ENCODE results near the gene SUMO3.

The SUMO3 gene

GRCh38 chr21:44828362-44829056 is 10.6 kb upstream of the SUMO3 start:
- DNase-seq, result no peak

- DNase-seq, result no peak
Measured at GRCh38 chr21:44823179-44823660, 5.4 kb upstream of the SUMO3 start.

- no peak for DNase-seq
Measured at GRCh38 chr21:44822484-44823178, 4.8 kb upstream of the SUMO3 start.

- no peak for DNase-seq
Measured at GRCh38 chr21:44820851-44821250, 3.0 kb upstream of the SUMO3 start.

- DNase-seq, result no peak
Measured at GRCh38 chr21:44819283-44820243, 1.7 kb upstream of the SUMO3 start.

DNA sequence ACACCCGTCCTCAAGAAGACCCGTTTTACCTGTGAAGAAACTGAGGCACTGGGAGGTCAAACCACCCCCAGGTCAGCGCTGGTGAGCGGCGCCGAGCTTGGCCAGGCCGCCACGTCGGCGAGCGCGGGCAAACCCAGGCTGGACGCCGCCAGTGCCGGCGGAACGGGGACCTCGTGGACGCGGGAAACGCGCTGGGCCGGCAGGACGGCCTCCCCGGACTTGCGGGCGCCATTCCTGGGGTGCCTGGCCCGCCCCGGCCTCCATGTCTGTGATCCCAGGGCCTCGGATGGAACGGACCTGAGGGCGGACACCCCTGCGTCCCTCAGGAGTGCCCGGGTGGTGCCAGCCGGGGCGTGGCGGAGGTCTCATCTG is 764 bp upstream of the SUMO3 start:
- DNase-seq, result no peak

- peak; percentile 90 for DNase-seq
Measured at GRCh38 chr21:44817506-44817880, 369 bp downstream of the SUMO3 start.

DNA sequence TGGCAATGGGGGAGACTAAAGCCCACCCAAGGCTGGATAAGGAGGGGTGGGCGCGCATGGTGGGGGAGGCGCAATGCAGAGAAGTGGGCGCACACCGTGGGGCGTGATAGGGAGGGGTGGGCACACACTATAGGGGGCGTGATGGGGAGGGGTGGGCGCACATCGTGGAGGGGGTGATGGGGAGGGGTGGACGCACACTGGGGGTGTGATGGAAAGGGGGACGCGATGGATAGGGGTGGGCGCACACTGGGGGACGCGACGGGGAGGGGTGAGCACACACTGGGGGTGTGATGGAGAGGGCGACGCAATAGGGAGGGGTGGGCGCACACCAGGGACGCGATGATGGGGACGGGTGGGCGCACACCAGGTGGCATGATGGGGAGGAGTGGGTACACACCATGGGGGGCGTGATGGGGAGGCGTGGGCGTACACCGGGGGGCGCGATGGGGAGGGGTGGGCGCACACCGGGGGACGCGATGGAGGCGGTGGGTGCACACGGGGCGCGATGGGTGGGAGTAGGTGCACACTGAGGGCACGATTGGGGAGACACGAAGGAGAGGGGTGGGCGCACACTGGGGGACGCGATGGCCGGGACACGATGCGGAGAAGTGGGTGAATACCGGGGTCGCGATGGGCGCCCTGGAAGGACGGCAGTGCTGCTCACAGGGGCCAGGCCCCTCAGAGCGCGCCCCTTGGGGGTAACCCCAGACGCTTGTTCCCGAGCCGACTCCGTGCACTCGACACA is 929 bp downstream of the SUMO3 start:
- no peak for DNase-seq

DNA sequence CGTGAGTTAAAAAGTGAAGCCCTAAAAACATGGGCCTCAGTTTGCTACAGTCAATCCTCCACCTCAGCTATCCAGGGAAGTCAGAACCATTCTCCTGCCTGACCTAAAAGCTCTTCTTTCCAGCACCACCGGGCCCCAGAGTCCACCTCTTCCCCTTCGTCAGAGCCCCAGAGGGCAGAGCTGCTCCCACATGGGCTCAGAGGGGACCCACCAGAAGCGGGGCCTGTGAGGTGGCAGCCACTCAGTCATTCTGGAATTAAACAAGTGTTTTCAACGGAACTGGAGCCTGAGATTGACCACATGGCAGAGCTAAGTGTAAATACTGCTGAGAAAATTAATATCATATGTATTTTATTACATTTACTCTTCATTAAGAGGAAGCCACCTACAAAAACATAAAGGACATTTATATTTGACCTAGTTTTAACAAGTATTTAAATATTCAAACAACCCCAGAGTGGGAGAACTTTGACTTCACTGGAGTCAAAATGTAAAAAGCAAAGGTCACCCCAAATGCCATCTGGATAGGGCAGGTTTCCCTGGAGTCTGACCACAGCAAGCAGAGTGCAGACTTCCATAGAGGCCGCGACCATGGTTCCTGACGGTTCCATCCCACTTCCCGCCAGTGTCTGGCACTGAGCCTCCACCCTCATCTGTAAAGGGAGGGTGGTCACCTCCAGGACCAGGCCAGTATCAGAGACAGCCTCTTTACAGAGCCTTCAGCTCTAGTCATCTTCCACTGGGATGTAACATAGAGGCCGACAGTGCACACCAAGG is 1.8 kb downstream of the SUMO3 start:
- no peak for DNase-seq

DNA sequence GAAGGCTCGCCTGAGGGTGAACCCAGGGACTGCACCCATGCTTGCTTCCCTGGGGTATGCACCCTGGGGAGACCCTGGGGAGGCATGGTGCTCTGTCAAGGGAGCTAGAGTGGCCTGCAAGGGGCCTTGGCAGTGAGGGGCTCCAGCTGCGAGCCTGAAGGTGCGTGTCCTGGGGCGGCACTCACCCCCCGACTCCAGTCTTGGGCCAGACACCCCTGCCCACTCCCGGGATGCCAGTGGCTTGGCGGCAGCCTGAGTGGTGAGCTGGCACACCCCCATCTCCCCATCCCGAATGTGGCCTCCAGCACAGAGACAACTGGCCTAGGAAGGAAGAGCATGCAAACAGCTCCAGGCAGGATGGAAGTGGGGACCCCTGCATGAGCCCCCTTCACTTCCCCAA is 2.6 kb downstream of the SUMO3 start:
- no peak for DNase-seq

GRCh38 chr21:44814498-44815023 is 3.3 kb downstream of the SUMO3 start:
- DNase-seq, result no peak

GRCh38 chr21:44813727-44814126 is 4.1 kb downstream of the SUMO3 start:
- no peak for DNase-seq

- DNase-seq, result no peak
Measured at GRCh38 chr21:44813149-44813548, 4.7 kb downstream of the SUMO3 start.

- DNase-seq, result no peak
Measured at GRCh38 chr21:44812640-44813039, 5.2 kb downstream of the SUMO3 start.

DNA sequence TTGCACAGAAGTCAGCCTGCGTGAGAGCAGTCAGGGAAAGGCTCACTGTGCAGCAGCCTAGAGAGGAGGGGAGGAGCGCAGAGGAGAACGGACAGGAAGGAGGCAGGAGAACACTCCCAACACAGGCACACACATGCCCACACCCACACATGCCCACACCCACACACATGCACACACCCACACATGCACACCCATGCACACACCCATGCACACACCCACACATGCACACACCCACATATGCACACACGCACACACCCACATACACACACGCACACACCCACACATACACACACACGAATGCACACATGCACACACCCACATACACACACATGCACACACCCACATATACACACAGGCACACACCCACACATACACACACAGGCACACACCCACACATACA is 7.1 kb downstream of the SUMO3 start:
- DNase-seq, result no peak

DNA sequence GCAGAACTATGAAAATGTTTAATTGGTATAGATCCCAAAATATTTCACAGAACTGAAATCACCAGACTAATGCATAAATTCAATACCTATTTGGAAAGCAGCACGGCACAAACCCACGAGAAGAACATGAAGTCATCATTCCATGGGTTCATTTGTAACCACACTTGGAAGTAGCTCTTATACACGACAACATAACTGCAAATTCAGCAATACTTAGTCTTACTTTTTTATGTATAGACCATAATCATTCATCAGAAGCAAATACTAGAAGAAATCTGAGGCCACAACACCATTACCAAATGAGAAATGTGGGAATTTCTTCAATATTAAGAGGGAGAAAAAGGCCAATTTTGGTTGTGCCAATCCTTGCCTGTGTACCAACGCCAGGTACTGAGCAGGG is 12.0 kb downstream of the SUMO3 start:
- DNase-seq, result no peak

GRCh38 chr21:44805226-44805625 is 12.6 kb downstream of the SUMO3 start:
- DNase-seq, result no peak

DNA sequence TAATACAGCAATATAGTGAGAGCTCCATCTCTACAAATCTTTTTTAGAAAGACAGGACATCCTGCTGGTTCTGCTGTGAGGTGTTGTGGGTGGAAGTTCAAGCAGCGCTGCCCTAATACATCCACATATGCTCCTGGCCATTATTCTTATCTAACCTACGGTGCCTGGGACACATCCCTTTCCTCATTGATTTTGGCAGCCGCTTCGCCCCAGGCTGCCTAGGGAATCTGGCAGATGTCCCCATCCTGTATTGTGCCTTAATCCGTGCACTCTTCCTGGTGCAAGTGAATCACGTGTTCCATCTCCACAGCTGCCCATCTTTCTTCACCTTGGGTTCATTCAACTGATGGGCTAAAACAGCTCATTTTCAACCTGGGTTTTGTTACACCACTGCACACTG is 13.1 kb downstream of the SUMO3 start:
- no peak for DNase-seq

DNA sequence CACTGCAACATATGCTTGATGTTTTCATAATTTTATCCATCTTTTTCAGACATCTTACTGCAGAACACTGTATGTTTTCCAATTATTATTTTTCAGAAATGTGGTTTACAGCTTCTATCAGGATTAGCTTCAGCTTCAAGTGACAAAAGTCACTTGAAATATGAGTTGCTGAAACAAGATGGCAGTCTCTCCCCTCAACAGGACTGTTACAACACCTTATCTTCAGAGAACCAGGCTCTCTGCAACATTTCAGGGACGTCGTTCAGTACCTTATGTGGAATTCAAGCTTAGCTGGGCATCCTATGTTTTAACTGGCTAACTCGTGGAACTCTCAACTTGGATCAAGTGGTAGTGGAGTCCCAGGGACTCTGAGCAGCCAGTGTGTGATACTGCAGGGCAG is 14.2 kb downstream of the SUMO3 start:
- no peak for DNase-seq

DNA sequence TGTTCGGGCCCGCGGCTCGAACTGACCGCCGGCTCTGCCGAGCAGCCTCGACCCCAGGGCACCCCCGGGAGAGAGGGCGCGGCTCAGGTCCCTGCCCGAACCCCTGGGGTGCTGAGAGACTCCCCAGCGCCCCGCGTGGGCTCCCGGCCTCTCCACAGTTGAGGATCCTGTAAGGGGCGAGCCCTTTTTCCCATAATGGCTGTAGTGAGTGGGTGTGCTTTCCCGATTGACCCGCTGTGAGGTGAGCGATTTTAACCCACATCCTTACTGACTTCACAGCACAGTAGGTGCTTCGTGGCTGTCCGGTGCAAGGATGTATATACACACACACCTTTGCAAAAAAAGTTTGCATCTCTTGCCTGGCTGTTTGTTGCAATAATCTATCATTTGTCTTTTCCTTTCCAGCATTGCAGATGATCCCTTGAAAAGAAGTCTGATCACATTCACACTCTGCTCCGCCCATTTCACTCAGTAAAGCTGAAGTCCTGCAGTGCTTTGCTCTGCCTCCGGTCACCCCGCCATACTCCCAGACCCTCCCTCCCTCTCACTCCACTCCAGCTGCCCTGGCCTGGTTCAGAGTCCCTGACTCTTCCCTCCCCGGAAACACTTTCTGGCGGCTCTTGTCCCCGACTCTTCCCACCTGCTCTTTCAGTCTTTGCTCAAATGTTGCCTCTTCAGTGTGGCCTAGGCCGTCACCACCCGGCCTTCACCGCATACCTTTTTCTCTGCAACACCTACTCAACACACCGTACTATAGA is 15.3 kb downstream of the SUMO3 start:
- no peak for DNase-seq
